HepG2 (cell line): Measurements from ENCODE around the gene MED15. TPM values are rescaled to one million over a fixed set of nuclear protein-coding genes. Genes with fewer than 3 reads are reported as not detected.

Experiments
- ATAC-seq: fragments of 200-7000 bp; cut with Tn5 transposase; 3 replicates; pipeline ENCODE4 v1.9.1; 2020; ENCODE audit warnings: mild to moderate bottlenecking, moderate library complexity
- BruUV-seq: library from RNA; stranded (reverse); fragments of 400-500 nt; replicated peaks from 2 replicates; lab custom pipeline; 2021; lab: Mats Ljungman, UMichigan
- CTCF ChIA-PET: fragments of 300-600 bp; formaldehyde crosslinking; extraction: SDS; loops from one replicate; lab custom pipeline; 2021; ENCODE audit warnings: low total read pairs, inconsistent platforms, low intra/inter-chr PET ratio; lab: Yijun Ruan, JAX
- POLR2A ChIA-PET: fragments of 350-600 bp; sonication (Branson Sonifier 250); formaldehyde crosslinking; loops from one replicate; lab custom pipeline; 2020; ENCODE audit warnings: antibody characterized with exemption, inconsistent platforms; lab: Yijun Ruan, JAX
- DNase-seq: peaks from one replicate; pipeline ENCODE4 v3.0.0-alpha.2; 2015; ENCODE audit warnings: low spot score
- FAIRE-seq: peaks from 3 replicates; lab custom pipeline; 2011; peaks lifted over from hg19 to GRCh38; lab: Jason Lieb, UNC
- H2AFZ ChIP-seq: one replicate; pipeline ENCODE4 v1.6.1; 2011; ENCODE audit warnings: low read length, inconsistent platforms
- H3K27ac ChIP-seq: fragments of 300-600 bp; 3 replicates; pipeline ENCODE4 v1.8.0; 2011; ENCODE audit warnings: mixed run types, mild to moderate bottlenecking, mixed read lengths, low read length, inconsistent platforms; ENCODE audit not compliant: insufficient read depth; ENCODE audit errors: extremely low read length
- H3K27me3 ChIP-seq, 2 experiments: fragments of 200-600 bp in 1 of 2; 2 replicates in 1 of 2; 3 replicates in 1 of 2; pipeline versions ENCODE4 v1.6.0 to v1.8.0; 2011; ENCODE audit warnings: low read length in 2 of 2, mild to moderate bottlenecking in 2 of 2, moderate library complexity in 2 of 2, inconsistent platforms in 1 of 2; ENCODE audit not compliant: insufficient read depth in 2 of 2, control insufficient read depth in 1 of 2
- H3K36me3 ChIP-seq, 2 experiments: fragments of 200-600 bp in 1 of 2; replicated peaks in 1 of 2; 2 replicates in 1 of 2; 3 replicates in 1 of 2; pipeline versions ENCODE4 v1.5.1 to v1.8.0; 2011; ENCODE audit warnings: low read length in 2 of 2, inconsistent platforms in 1 of 2; ENCODE audit not compliant: insufficient read depth in 2 of 2, control insufficient read depth in 1 of 2
- H3K4me1 ChIP-seq: 2 replicates; pipeline ENCODE4 v1.5.1; 2012; ENCODE audit warnings: low read length, inconsistent platforms; ENCODE audit not compliant: insufficient read depth
- H3K4me2 ChIP-seq: 2 replicates; pipeline ENCODE4 v1.6.0; 2011; ENCODE audit warnings: low read depth, low read length, inconsistent platforms
- H3K4me3 ChIP-seq, 3 experiments: fragments of 200-600 bp in 1 of 3; sonication (generic), shearing (Covaris generic) in 1 of 3; replicated peaks in 1 of 3; 2 replicates each; pipeline ENCODE4 v1.5.1; 2011 to 2016; ENCODE audit warnings: low read length in 3 of 3, inconsistent platforms in 2 of 3, low read depth in 2 of 3, mild to moderate bottlenecking in 2 of 3, control low read depth in 1 of 3, mixed read lengths in 1 of 3; ENCODE audit not compliant: insufficient read depth in 1 of 3
- H3K79me2 ChIP-seq: one replicate; pipeline ENCODE4 v1.6.1; 2011; ENCODE audit warnings: low read length, inconsistent platforms; ENCODE audit not compliant: insufficient read depth
- H3K9ac ChIP-seq: 2 replicates; pipeline ENCODE4 v1.6.0; 2011; ENCODE audit warnings: mild to moderate bottlenecking, low read depth, low read length, inconsistent platforms; ENCODE audit not compliant: insufficient read depth
- H3K9me3 ChIP-seq: 2 replicates; pipeline ENCODE4 v1.5.1; 2012; ENCODE audit warnings: mild to moderate bottlenecking, low read length
- H4K20me1 ChIP-seq: 2 replicates; pipeline ENCODE4 v1.6.0; 2011; ENCODE audit warnings: inconsistent platforms, mild to moderate bottlenecking, low read length, moderate library complexity; ENCODE audit not compliant: insufficient read depth
- CCAR2 ChIP-seq: fragments of 200-400 bp; formaldehyde crosslinking; optimal IDR thresholded peaks from 2 replicates; pipeline ENCODE3; 2018; ENCODE audit warnings: low read depth, mild to moderate bottlenecking, low read length, moderate library complexity
- FOXK1 ChIP-seq: sonication (generic); formaldehyde crosslinking; IDR thresholded peaks from 2 replicates; pipeline ENCODE4 v1.4.0; 2020; ENCODE audit warnings: low read depth, missing genetic modification reagents, borderline replicate concordance
- GMEB2 ChIP-seq: IDR thresholded peaks from 2 replicates; pipeline ENCODE4 v1.6.1; 2016; ENCODE audit warnings: missing biosample characterization, missing genetic modification reagents, low read depth
- KMT2B ChIP-seq: IDR thresholded peaks from 2 replicates; pipeline ENCODE4 v1.6.1; 2016; ENCODE audit warnings: missing genetic modification reagents, missing compliant biosample characterization
- PCBP2 ChIP-seq: fragments of 200-400 bp; formaldehyde crosslinking; optimal IDR thresholded peaks from 2 replicates; pipeline ENCODE3; 2018; ENCODE audit warnings: low read length, low read depth; ENCODE audit not compliant: poor library complexity, severe bottlenecking
- SOX13 ChIP-seq, 3 experiments: fragments of 450-650 bp in 1 of 3; sonication (generic) in 1 of 3; formaldehyde crosslinking in 1 of 3; IDR thresholded peaks in 2 of 3; conservative IDR thresholded peaks in 1 of 3; 2 replicates each; pipeline versions ENCODE4 v1.5.0 to v1.6.1; 2016 to 2020; ENCODE audit warnings: antibody characterized with exemption in 1 of 3, mild to moderate bottlenecking in 1 of 3, missing compliant biosample characterization in 1 of 3, missing genetic modification reagents in 1 of 3, moderate library complexity in 1 of 3
- ZKSCAN1 ChIP-seq: fragments of 150-350 bp; IDR thresholded peaks from 2 replicates; pipeline ENCODE4 v1.6.1; 2014; ENCODE audit warnings: low read length
- WGBS: methylation state at CpG from one replicate; pipeline ENCODE4 v1.1.6; 2017; ENCODE audit warnings: low lambda C conversion rate; 5-methylcytosine and 5-hydroxymethylcytosine counted together
- in situ Hi-C: cut with HindIII; loops from 2 replicates; pipeline ENCODE4 v1.10.0; 2017; ENCODE audit warnings: low pct_unique_long_range_greater_than_20kb; ENCODE audit not compliant: extremely low pct_ligation_motif_present
- intact Hi-C: fragments of 100-400 bp; cut with micrococcal nuclease; formaldehyde crosslinking; loops from one replicate; pipeline ENCODE4 v1.10.0; 2022; ENCODE audit not compliant: unreplicated experiment
- polyA plus RNA-seq, 8 experiments: library from polyadenylated mRNA; depleted of rRNA in 3 of 8; stranded (reverse) in 7 of 8; unstranded in 1 of 8; fragments of >200 nt; fragmentation: Illumina TruSeq in 4 of 8; extraction: Trizol in 4 of 8; gene quantifications; 2 replicates each; pipeline versions ENCODE4 v1.2.1 to v1.2.3, GENCODE V29; 2011 to 2016; ENCODE audit warnings: low read depth in 4 of 8, missing spikeins in 1 of 8, mixed read lengths in 1 of 8; ENCODE audit not compliant: insufficient read depth in 1 of 8
- total RNA-seq, 5 experiments: library from RNA; depleted of rRNA; stranded (reverse); fragments of >200 nt; fragmentation: Illumina TruSeq; extraction: Trizol; gene quantifications; 2 replicates each; pipeline ENCODE4 v1.2.3, GENCODE V29; 2016; ENCODE audit warnings: low read depth in 1 of 5
- TF ChIP-seq, protein P1 (sequence below): sonication (generic); formaldehyde crosslinking; IDR thresholded peaks from 2 replicates; pipeline ENCODE4 v1.5.1; 2020; ENCODE audit warnings: mild to moderate bottlenecking, moderate library complexity, missing genetic modification reagents
- TF ChIP-seq, protein P2 (sequence below): sonication (generic); formaldehyde crosslinking; IDR thresholded peaks from 2 replicates; pipeline ENCODE4 v1.9.0; 2021; ENCODE audit warnings: missing genetic modification reagents, mild to moderate bottlenecking, borderline replicate concordance
- TF ChIP-seq, protein P3 (sequence below): sonication (generic); formaldehyde crosslinking; IDR thresholded peaks from 2 replicates; pipeline ENCODE4 v1.5.0; 2020; ENCODE audit warnings: missing genetic modification reagents
- TF ChIP-seq, protein P4 (sequence below): sonication (generic); formaldehyde crosslinking; conservative IDR thresholded peaks from 2 replicates; pipeline ENCODE4 v1.8.0; 2022; ENCODE audit warnings: missing genetic modification reagents

Gene MED15
- total and polyA plus RNA-seq, 2 of the 13 experiments (the other 11 are each of a cell fraction or from before 2014, with no cell fraction given): 14.3 to 27.0 TPM

- Histone ChIP-seq H3K79me2 (no peaks in the 10 kb centered on the region), H3K4me1 (peaks cover 22% of the 10 kb centered on the region), H2AFZ (no peak overlapping the region), H3K9me3 (no peaks in the 10 kb centered on the region), H3K27me3 (no peaks in the 10 kb centered on the region; a peak in 1 of 5 replicates), H3K9ac (no peak overlapping the region), H3K4me3 (no peak overlapping the region), H3K4me2 (no peak overlapping the region), H3K27ac (no peak overlapping the region), H3K36me3 (no peaks in the 10 kb centered on the region), H4K20me1 (no peaks in the 10 kb centered on the region)
- TF ChIP-seq SOX13 (IDR thresholded peaks at IDR 0.05): no peak
- TF ChIP-seq SOX13 (CRISPR knock-in tag; conservative IDR thresholded peaks at IDR 0.05 in 1 of 2, IDR thresholded peaks at IDR 0.05 in 1 of 2): no peak
- TF ChIP-seq, protein P1, sequence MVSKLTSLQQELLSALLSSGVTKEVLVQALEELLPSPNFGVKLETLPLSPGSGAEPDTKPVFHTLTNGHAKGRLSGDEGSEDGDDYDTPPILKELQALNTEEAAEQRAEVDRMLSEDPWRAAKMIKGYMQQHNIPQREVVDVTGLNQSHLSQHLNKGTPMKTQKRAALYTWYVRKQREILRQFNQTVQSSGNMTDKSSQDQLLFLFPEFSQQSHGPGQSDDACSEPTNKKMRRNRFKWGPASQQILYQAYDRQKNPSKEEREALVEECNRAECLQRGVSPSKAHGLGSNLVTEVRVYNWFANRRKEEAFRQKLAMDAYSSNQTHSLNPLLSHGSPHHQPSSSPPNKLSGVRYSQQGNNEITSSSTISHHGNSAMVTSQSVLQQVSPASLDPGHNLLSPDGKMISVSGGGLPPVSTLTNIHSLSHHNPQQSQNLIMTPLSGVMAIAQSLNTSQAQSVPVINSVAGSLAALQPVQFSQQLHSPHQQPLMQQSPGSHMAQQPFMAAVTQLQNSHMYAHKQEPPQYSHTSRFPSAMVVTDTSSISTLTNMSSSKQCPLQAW (CRISPR knock-in tag): no peak
- no peak for TF ChIP-seq GMEB2 (CRISPR knock-in tag)
- no peak for TF ChIP-seq FOXK1 (CRISPR knock-in tag)
- no peak for TF ChIP-seq ZKSCAN1
- TF ChIP-seq, protein P2, sequence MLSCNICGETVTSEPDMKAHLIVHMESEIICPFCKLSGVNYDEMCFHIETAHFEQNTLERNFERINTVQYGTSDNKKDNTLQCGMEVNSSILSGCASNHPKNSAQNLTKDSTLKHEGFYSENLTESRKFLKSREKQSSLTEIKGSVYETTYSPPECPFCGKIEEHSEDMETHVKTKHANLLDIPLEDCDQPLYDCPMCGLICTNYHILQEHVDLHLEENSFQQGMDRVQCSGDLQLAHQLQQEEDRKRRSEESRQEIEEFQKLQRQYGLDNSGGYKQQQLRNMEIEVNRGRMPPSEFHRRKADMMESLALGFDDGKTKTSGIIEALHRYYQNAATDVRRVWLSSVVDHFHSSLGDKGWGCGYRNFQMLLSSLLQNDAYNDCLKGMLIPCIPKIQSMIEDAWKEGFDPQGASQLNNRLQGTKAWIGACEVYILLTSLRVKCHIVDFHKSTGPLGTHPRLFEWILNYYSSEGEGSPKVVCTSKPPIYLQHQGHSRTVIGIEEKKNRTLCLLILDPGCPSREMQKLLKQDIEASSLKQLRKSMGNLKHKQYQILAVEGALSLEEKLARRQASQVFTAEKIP (CRISPR knock-in tag): no peak
- TF ChIP-seq CCAR2: no peak
- TF ChIP-seq, protein P3, sequence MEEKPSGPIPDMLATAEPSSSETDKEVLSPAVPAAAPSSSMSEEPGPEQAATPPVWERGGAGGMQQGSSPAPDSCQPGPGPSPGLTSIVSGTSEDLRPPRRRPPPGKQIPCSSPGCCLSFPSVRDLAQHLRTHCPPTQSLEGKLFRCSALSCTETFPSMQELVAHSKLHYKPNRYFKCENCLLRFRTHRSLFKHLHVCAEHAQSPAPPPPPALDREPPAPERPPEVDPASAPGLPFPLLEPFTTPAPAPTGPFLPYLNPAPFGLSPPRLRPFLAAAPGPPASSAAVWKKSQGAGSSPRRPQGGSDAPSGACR (CRISPR knock-in tag): no peak
- TF ChIP-seq, protein P4, sequence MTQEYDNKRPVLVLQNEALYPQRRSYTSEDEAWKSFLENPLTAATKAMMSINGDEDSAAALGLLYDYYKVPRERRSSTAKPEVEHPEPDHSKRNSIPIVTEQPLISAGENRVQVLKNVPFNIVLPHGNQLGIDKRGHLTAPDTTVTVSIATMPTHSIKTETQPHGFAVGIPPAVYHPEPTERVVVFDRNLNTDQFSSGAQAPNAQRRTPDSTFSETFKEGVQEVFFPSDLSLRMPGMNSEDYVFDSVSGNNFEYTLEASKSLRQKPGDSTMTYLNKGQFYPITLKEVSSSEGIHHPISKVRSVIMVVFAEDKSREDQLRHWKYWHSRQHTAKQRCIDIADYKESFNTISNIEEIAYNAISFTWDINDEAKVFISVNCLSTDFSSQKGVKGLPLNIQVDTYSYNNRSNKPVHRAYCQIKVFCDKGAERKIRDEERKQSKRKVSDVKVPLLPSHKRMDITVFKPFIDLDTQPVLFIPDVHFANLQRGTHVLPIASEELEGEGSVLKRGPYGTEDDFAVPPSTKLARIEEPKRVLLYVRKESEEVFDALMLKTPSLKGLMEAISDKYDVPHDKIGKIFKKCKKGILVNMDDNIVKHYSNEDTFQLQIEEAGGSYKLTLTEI: no peak
- TF ChIP-seq KMT2B (CRISPR knock-in tag): no peak
- no peak for TF ChIP-seq PCBP2
- no peak for FAIRE-seq
- ATAC-seq: no peak
- BruUV-seq: no TSS peak
- in situ Hi-C loops (no loop called here), intact Hi-C loops (no loop called here)
- CTCF ChIA-PET: no interaction called here
- WGBS: 61% methylated on average over 5 of the region's 5 CpGs
- no peak for DNase-seq
- POLR2A ChIA-PET: no interaction called here
Measured at GRCh38 chr22:20627432-20627831, 120.0 kb downstream of the MED15 start.
